GM19351 (cell line): Measurements from ENCODE around the gene CCL13.

Experiments
- ATAC-seq: cut with Tn5 transposase; IDR thresholded peaks from one replicate; pipeline ENCODE4 v1.9.1; 2021; ENCODE audit warnings: mild to moderate bottlenecking, moderate library complexity; ENCODE audit not compliant: unreplicated experiment

Gene CCL13

DNA sequence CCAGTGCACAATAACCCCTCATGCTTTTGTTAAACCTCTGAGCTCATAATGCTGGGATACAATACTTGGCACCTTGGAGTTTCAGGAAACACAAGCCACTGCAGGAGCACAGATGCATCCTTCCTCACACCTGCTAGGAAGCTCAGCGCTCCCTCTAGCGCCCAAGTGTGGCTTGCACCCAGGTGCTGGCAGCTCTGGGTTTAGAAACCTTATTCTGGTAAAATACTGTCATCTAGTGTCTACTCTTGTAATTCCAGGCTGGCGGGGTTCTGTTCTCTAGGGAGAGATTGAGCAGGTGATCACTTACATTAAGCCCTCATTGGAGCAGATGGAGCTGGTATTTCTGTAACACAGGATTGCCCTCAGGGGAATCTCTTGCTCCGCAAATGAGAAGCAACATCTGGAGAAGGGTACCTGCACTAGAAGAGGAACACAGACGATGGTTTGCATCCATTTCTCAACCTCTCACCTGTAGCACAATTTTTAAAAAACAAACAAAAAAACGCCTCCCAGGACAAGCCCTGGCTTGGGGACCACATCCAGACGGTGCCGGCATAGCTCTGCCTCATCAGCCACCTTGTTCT lies 5.3 kb downstream of the CCL13 start:
- ATAC-seq = peak; percentile 63

DNA sequence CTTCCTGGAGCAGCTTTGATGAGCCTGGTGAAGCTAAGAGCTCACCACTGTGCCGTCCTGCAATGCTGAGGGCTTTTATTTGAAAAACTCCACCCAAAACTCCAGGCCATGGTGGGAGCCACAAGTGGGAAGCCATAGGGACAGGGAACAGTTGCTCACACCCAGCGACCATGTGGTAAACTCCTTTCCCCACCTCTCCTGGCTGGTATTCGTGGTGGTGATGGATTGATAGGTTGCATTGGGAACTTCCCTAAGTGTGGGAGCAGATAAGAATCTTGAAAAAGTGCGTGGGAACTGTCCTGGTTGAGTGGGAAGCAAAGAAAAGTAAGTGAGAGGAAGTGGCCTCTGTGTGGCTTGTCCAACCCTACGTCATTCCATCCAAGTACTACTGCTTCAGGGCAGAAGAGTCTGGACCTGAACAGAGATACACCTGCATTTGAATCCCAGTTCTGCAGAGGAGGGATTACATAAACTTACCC lies 6.9 kb downstream of the CCL13 start, which contains the start of gene CCL1:
Gene CCL1 (minus strand): TSS at position 51 of the 479 bp plus-strand sequence. CDS start 72 bp downstream, outside the sequence.
- no peak for ATAC-seq

DNA sequence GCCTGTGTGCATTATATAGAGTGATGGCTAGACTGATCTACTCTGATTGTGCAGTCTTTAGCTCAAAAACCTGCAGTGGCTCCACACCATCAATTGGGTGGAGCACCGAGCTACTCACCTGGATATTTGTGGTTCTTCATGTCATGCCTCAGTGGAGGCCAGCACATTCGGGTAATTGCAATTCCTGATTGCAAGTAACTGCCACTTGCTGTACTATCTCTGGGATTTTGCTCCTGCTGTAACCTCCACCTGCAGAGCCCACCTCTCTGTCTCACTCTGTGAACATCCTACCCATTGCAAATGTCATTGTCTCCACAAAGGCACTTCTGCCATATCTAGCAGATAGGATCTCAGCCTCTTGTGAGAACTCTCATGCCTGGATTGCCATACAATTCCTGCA lies 8.5 kb downstream of the CCL13 start:
- no peak for ATAC-seq

DNA sequence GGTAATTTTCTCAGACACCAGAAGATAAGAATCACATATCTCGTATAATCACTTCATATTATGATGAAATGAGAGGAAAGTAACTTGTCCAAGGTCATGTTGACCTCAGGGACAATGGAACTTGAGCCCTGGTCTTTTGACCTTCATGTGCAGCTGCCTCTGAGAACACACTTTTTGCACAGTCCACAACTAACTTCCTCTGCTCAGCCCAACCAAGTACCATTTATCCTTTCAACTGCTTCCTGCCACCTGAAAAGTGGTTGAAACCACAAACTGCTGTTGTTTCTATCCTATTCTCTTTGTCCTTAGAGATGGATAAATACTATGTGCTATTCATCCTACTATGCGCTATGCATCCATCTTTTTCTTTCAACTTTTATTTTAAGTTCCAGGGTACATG lies 9.1 kb downstream of the CCL13 start:
- no peak for ATAC-seq

DNA sequence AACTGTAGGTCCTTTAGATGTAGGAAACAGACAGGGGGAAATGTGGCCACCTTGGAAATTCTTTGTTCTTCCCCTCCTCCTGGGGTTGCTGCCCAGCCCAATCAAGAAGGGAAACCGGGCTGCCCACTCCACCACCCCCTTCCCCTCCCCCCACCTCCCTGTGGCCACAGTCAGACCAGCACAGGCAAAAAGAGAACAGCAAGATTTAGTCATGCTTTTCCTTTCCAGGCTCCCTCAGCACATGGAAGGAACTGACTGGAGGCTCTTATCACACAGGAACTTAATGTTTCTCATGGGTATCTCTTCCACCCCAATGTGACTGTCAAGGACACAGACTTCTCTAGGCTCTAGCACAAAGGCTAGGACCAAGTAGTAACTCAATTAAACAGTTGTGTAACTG lies 9.7 kb downstream of the CCL13 start:
- ATAC-seq = no peak

DNA sequence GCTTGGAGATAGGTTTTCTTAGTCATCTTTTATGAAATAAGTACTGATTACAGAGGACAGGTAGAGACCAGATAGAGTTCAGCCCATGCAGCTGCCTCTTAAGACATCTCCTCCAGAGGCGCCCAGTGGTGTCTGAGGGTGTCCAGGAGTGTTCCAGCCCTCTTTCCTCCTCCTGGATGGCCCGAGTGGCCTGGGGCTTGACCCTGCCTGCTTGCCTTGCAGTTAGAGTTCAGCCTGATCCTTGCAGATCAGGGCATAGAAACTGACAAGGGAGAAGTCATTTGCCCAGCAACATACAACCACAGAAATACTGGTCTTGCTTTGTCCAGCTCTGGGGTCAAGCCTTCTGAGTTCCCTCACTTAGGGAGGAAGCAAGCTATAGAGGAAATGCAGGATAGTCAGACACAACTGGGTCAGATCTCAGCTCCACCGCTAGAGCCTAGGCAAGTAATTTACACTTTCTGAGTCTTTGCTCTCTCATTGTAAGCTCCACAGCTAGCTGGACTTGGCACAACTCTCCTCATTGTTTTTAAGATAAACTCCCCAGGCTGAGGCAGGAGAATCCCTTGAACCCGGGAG lies 10.3 kb downstream of the CCL13 start:
- no peak for ATAC-seq

DNA sequence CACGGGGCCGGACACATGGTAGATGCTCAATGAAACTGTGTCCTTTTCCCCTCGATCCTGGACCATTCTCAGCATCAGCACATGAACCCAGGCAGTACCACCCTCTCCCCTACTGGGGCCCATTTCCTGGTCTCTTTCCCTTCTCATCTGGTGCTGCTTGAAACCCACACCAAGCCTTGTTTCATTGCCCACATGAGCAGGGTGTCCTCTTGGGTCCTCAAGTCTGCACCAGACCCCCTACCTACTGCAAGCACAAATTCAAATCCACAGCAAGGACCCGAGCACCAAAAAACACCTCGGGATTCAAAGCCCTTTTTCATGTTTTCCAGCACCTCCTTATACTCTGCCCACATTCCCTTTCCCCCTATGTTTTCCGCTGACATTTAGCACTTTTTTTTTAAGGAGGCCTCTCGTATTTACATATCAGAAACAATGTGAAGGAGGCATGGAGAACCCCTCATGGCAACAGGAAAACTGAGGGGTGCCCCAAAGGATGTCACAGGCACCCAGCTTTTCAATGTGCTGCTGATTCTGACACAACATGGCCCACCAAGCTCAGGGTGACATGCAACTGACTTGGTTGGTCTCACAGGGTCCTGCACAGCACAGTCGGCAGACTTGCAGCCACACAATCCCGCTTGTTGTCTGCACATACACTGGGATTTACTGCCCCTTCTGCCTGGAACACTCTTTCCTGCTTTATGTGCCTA lies 11.4 kb downstream of the CCL13 start:
- ATAC-seq = no peak

DNA sequence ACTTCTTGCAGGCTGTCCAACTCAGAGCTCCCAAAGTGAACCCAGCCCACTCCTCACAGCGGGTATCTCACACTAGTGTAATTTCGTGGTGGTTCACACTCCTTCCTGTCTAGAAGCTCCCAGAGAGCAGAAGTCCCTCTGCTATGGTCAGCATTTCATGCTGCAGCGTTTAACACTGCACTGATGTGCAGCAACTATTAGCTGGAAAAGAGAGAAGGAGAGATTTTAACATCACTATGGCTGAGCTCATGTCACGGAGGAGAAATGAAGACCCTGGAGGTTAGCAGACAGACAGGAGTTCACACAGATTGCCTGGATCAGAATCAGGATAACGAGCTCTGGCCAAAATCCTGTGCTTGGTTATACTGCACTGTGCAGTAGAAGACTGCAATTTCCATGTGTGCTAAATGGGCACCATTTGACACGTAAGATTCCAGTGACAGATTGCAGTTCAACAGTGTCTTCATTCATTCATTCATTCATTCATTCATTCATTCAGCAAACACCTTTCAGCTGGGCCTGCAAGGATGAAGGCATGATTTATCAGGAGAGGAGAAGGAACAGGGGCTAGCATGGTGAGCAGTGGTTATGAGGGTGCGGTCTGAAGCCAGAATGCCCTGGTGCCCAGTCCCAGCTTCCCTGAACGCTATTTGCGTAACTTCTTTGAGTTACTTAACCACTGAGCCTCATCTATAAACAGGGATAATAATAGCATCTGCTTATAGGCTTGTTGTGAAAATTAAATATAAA lies 12.1 kb downstream of the CCL13 start:
- no peak for ATAC-seq

DNA sequence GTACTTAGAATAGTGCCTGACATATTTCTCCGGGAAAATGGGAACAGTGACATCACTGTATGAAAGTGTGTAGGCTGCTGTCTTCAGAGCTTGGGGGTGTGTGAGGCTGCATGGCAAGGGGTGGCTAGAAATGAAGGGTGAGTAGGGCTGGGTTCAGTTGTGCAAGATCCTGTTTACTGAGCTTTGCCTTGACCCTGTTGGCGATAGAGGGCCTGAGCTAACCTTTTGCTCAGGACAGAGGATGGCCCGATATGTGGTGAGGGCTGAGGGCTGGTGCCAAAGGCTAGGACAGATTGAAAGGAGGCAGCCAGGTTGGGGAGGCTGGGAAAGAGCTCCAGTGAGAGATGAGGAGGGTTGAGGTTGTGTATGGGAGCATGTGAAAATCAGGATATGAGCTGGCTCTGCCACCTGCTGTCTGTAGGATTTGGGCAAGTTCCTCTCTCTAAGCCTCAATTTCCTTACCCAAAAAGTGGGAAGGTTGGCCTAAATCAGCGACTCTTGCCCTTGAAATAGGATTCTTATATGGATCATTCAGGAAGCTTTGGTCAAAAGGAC lies 12.7 kb downstream of the CCL13 start:
- ATAC-seq = no peak

DNA sequence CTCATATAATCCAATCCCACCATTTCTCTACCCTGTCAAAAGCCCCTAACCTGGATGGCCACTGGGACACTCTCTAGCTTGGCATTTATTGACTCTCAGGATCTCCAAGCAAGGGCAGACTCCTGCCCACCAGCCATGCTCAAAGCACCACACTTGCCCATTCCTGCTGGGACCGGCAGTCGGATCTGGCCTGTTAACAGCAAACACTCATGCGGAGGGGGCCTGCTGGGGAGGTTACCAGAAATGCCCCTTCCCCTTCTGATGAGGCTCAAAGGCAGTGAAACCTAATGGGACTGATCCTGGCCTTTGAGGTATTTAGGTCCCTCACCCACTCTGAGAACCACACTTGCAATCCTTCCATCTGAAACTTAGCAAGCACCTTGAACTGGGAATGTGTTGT lies 13.3 kb downstream of the CCL13 start:
- no peak for ATAC-seq

DNA sequence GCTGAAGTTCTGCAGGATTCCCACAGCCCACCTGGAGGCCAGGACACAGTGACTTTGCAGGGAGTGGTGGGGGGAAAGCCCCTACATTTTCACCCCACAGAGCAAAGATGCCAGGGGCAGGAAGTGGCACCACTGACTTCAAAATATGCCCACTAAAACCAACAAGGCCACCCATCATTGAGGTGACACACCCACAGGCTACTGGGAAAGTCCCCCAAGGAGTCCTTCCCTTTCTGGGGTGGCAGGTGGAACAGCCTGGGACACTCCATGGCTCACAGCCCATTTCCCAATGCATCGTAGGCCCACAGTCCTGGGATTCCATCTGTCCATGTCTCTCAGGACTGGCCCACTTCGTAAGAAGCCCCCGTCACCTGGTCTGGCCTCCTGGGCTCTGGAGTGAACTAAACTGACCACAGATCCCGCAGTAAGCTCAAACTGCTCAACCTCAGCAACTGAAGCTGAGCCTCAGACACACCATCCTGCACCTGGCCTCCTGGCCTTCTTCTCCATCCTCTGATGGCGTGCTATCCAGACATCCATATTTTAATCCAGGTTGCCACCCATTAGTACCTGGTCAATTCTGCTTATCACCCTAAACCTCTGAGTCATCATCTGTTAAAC lies 14.2 kb downstream of the CCL13 start:
- no peak for ATAC-seq

DNA sequence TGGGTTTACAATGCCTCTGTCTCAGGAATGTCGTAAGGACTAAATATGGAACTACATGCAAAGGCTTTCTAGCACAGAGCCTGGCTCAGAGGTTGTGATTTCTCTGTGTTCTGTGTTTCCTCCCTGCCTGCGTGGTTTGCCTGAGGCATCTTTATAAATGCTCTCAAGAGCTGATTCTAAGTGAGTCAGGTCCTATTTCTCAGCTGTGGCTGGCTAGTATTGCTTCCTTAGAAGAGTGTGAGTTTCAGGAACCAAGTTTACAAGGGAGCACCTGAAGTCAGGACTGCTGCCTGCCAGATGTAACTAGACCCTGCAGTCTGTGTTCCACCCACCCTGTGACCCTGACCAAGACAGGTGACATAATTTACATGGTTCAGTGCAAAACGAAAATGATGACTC lies 14.7 kb downstream of the CCL13 start:
- ATAC-seq = no peak

DNA sequence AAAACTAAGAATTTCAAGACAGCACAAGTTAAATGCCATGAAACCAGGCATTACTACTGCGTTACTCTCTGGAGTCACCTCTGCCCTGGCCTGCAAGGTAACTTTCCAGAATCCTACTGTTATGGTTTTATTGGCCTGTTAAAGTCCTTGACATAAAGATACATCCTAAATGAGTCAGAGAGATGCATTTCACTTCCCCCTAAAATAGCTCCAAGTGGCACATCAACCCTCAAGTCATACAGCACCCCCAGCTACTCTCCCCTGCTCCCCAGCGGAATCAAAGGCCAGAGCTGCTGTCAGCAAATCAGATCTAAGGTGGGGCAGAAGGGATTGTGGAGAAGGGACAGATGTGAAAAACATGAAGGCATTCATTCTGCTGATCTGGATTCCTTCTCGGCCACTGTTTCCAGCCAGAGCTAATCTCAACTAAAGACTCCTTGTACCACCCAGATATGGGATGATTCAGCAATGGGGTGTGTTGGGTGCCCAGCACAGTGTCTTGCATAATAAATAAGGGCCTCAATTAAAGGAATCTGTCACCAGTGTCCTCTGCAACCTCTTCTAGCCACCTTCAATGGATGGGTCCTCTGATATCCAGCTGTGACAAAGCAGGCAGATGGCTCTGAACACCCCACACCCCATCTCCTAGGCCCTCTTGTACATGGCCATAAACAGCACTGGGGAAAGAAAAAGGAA lies 15.3 kb downstream of the CCL13 start:
- no peak for ATAC-seq

DNA sequence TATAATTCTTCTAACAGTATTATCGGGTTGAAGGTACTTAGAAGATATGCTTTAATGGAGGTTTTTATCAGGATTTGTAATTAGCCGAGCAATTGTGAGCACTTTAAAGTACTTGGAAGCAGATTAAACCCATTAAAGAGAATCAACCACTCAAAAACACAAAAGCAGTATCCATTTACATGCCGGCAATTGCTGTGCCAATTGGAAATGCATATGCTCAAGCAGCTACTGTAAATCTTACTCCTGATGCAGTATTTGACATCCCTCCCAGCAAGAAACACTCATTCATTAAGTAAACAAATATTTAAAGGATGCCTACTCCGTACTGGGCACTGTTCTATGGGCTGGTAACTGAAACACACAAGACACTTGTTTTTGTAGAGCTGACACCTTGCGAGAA lies 18.2 kb downstream of the CCL13 start:
- no peak for ATAC-seq

DNA sequence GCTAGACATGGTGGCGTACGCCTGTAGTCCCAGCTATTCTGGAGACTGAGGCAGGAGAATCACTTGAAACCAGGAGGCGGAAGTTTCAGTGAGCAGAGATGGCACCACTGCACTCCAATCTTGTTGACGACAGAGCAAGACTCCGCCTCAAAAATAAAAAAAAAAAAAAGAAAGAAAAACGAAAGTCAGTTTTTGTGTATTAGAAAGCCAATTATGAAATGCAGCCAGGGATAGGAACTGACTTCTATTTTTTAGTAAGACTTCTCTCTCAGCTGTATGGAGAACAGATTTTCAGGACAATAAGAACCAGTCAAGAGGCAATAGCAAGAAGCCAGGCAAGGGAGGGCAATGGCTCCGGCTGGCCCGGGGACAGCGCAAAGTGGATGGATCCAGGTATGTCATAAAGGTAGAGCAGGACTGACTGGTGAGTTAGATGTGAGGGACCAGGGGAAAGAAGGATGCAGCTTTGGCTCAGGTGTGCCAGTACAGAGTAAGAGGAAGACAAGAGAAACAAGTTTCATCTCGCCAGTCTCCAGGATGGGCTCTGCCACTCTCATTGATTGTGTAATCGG lies 19.2 kb downstream of the CCL13 start:
- ATAC-seq = no peak

DNA sequence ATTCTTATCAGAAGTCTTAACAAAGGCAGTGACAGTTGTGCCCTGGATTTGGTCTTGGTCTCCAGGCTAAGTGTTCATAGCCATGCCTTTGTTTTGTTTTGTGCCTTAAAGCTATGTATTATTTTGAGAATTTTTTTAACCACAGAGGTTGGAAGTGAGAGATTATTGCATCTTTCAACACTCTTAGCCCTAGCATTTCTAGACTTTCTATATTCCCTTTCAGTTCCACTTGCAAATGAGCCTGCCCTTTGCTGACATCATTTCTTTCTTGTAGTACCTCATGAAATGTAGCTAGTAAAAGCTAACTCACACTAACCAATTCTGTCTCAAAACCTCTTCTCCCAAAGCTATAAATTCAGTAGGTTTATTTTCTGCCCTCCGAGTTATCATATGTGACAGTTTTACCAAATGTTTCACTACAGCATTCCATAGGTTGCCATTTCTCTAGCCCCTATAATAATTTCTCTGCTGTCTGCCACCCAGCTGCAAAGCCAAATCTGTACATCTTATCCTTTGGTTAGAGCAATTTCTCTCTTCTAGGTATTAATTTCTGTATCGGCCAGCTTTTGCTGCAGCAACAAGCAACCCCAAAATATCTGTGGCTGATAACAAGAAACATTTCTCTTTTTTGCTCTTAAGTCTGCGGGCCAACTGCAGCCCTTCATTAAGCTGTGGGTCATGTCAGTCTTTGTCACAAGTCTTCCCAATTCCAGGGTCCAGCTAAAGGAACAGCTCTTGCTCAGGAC lies 21.0 kb downstream of the CCL13 start:
- peak; percentile 70 for ATAC-seq

DNA sequence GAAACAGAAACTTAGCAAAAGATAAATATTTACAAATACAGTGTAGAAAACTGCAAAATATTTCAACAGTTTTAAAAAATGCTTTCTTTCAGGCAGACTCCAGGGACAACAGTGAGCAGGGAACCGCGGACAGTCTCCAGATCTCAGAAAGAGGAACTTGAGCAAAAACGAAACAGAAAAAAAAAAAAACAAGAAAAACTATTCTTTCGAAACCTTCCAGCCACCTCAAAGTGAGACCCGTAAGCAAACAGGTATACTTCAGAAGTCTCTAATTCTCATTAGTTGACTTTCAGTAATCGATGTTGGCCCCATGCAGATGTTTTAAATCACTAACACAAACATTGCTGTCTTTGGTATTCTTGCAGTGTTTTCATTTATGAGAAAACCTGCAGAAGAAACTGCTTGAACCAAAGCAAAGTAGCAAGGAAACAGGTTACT lies 22.4 kb downstream of the CCL13 start:
- ATAC-seq = peak; percentile 73

DNA sequence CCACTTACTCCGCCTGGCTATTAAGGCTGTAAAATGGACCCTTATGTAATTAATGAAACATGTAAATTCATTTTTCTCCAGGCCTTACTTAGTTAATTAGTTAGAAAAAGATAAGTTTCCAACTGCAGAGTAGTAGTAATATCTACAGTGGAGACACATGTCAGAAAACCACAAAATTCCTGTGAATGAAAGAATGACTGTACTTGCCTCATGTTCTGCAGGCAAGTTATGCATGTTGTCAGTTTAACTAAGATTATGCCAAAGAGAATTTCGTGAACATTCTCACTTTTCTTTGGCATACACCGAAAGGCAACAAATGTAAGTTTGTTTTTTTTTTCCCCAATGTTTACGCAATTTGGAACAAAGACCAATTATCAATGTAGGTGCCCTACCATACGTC lies 23.6 kb downstream of the CCL13 start:
- ATAC-seq = no peak

DNA sequence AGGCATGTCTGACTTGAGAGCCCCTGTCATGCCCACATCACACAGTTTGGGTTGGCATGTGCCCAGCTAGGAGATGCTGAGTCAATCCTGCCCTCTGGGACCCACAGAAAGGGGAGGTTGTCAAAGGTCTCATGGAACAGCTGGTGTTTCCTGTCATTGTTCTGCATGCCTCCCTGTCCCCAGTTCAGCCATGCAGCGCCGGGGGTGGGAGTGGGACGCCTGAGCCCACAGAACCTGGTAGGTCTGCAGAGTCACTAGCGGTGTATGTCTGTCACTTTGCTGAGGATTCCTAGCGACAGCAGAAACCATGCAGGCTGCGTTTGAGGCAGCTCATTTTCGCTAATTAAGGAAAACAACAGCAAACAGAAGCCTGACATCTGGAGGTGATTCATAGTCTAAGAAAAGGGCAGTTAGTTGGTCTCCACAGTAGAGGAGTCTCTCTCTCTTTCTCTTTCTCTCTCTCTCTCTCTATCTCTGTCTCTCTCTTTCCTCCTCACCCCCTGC lies 26.4 kb downstream of the CCL13 start:
- no peak for ATAC-seq
